ENCODE measurements around the gene ERBB4.

GRCh38 chr2:212539072-212539880 lies 674 bp upstream of the ERBB4 start:
- TF ChIP-seq CTCF (IDR thresholded peaks at IDR 0.05) (no peak), ZFX (IDR thresholded peaks at IDR 0.05; ENCODE audit: borderline replicate concordance) (no peak)

Measured in 22Rv1 (cell line).